Hepatocyte (in vitro differentiated cells): ENCODE results near the gene TK2.
A peak's percentile ranks its signal among the peaks of the same experiment; 100 is the strongest.

Source experiments
- EZH2 ChIP-seq: fragments of 200-600 bp; sonication (generic); IDR thresholded peaks from 2 replicates; pipeline ENCODE4 v1.6.1; 2016; ENCODE audit warnings: antibody characterized with exemption, mild to moderate bottlenecking, borderline replicate concordance
- EZH2phosphoT487 ChIP-seq: fragments of 200-600 bp; sonication (generic); IDR thresholded peaks from one replicate; pipeline ENCODE4 v1.6.1; 2018; ENCODE audit warnings: antibody characterized with exemption, mild to moderate bottlenecking, low read depth, moderate library complexity; ENCODE audit not compliant: unreplicated experiment, severe bottlenecking
- TF ChIP-seq, protein P1 (sequence below): fragments of 200-600 bp; sonication (generic); IDR thresholded peaks from 2 replicates; pipeline ENCODE4 v1.5.1; 2016; ENCODE audit warnings: antibody characterized with exemption, mild to moderate bottlenecking; ENCODE audit not compliant: poor library complexity

DNA sequence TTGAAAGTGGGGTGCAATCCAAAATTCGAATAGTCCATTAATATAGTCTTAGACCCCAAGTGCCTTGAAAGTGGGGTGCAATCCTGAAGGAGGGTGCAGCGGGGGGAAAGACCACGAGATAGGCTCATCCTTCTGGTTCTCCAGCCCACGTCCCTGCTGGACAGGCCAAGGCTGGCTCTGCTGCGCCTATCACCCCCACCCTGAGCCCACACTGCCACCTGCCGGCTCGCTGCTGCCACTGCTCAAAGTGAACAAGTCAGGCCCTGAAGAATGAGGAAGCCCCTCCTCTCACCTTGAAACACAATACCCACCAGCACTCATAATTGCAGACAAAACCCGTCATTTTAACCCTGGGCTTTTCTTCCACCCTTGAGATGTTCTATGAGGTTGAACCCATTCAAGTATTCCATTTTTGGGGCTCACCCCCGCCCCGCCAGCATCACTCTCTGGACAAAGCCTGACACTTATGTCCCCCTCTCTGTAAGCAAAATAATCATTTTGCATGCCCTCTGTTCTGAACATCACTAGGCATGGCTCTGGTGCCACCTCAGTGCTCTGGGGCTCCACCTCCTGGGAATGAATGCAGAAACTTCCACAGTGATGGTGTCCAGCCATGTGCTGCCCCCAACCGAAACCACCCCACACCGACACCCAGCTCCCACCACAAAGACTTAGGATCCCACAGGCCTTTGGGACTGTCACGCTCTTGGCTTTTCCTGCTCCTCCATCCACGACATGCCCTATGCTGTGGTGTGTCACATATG is 66.1 kb downstream of the TK2 start:
- TF ChIP-seq, protein P1, sequence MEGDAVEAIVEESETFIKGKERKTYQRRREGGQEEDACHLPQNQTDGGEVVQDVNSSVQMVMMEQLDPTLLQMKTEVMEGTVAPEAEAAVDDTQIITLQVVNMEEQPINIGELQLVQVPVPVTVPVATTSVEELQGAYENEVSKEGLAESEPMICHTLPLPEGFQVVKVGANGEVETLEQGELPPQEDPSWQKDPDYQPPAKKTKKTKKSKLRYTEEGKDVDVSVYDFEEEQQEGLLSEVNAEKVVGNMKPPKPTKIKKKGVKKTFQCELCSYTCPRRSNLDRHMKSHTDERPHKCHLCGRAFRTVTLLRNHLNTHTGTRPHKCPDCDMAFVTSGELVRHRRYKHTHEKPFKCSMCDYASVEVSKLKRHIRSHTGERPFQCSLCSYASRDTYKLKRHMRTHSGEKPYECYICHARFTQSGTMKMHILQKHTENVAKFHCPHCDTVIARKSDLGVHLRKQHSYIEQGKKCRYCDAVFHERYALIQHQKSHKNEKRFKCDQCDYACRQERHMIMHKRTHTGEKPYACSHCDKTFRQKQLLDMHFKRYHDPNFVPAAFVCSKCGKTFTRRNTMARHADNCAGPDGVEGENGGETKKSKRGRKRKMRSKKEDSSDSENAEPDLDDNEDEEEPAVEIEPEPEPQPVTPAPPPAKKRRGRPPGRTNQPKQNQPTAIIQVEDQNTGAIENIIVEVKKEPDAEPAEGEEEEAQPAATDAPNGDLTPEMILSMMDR, result peak; percentile 90
- TF ChIP-seq EZH2phosphoT487 (no peak), EZH2 (no peak)
